Liver (tissue), 9 donors: ENCODE measurements around the gene OR51B4. TPM values are rescaled to one million over a fixed set of nuclear protein-coding genes. Genes with fewer than 3 reads are reported as not detected.

Source experiments
- DNase-seq: peaks from one replicate; pipeline ENCODE4 v3.0.0-alpha.2; 2017; ENCODE audit warnings: low spot score
- H3K27ac ChIP-seq, 2 donors: one replicate each; pipeline ENCODE4 v1.7.0; 2013; ENCODE audit warnings: inconsistent platforms in 2 of 2, low read length in 2 of 2, control low read depth in 1 of 2, low read depth in 1 of 2, mild to moderate bottlenecking in 1 of 2
- H3K27me3 ChIP-seq, 4 donors: one replicate each; pipeline versions ENCODE4 v1.6.1 to v1.7.0; 2013; ENCODE audit warnings: low read length in 3 of 4, inconsistent platforms in 1 of 4, mild to moderate bottlenecking in 1 of 4, moderate library complexity in 1 of 4; ENCODE audit not compliant: control insufficient read depth in 4 of 4, insufficient read depth in 4 of 4
- H3K36me3 ChIP-seq, 4 donors: one replicate each; pipeline versions ENCODE4 v1.6.1 to v1.7.0; 2013; ENCODE audit warnings: low read length in 3 of 4, mild to moderate bottlenecking in 3 of 4, low read depth in 1 of 4, moderate library complexity in 1 of 4; ENCODE audit not compliant: control insufficient read depth in 4 of 4, insufficient read depth in 3 of 4
- H3K4me1 ChIP-seq, 4 donors: one replicate each; pipeline versions ENCODE4 v1.6.1 to v1.7.0; 2013; ENCODE audit warnings: low read length in 3 of 4, mild to moderate bottlenecking in 3 of 4, moderate library complexity in 1 of 4; ENCODE audit not compliant: control insufficient read depth in 4 of 4, insufficient read depth in 4 of 4
- H3K4me3 ChIP-seq, 3 donors: one replicate each; pipeline versions ENCODE4 v1.6.1 to v1.7.0; 2013; ENCODE audit warnings: low read length in 3 of 3, control low read depth in 1 of 3, low read depth in 1 of 3, mild to moderate bottlenecking in 1 of 3
- H3K9ac ChIP-seq, 2 donors: one replicate each; pipeline ENCODE4 v1.7.0; 2013; ENCODE audit warnings: low read length in 2 of 2, mild to moderate bottlenecking in 2 of 2, moderate library complexity in 2 of 2, control low read depth in 1 of 2, low read depth in 1 of 2
- H3K9me3 ChIP-seq, 4 donors: one replicate each; pipeline versions ENCODE4 v1.6.1 to v1.7.0; 2013; ENCODE audit warnings: low read length in 3 of 4; ENCODE audit not compliant: control insufficient read depth in 4 of 4
- EGR1 ChIP-seq, 2 donors: IDR thresholded peaks; 2 replicates each; pipeline ENCODE4 v1.6.1; 2016 to 2018; ENCODE audit warnings: antibody characterized with exemption in 2 of 2, low read depth in 2 of 2
- FOXA1 ChIP-seq: IDR thresholded peaks from 2 replicates; pipeline ENCODE4 v1.6.1; 2016; ENCODE audit warnings: antibody characterized with exemption
- FOXA2 ChIP-seq: IDR thresholded peaks from 2 replicates; pipeline ENCODE4 v1.6.1; 2016; ENCODE audit warnings: antibody characterized with exemption
- GABPA ChIP-seq, 2 donors: IDR thresholded peaks in 1 of 2; conservative IDR thresholded peaks in 1 of 2; 2 replicates each; pipeline ENCODE4 v1.6.1; 2016; ENCODE audit warnings: antibody characterized with exemption in 2 of 2, mild to moderate bottlenecking in 1 of 2, moderate library complexity in 1 of 2
- HNF4A ChIP-seq, 2 donors: conservative IDR thresholded peaks; 2 replicates each; pipeline ENCODE4 v1.6.1; 2016; ENCODE audit warnings: antibody characterized with exemption in 2 of 2, mild to moderate bottlenecking in 2 of 2
- HNF4G ChIP-seq: IDR thresholded peaks from 2 replicates; pipeline ENCODE4 v1.6.1; 2016; ENCODE audit warnings: antibody characterized with exemption
- JUND ChIP-seq, 2 donors: IDR thresholded peaks; 2 replicates each; pipeline ENCODE4 v1.6.1; 2016; ENCODE audit warnings: antibody characterized with exemption in 2 of 2
- NR2F2 ChIP-seq: IDR thresholded peaks from 2 replicates; pipeline ENCODE4 v1.6.1; 2016; ENCODE audit warnings: antibody characterized with exemption
- RAD21 ChIP-seq, 2 donors: IDR thresholded peaks; 2 replicates each; pipeline ENCODE4 v1.6.1; 2016; ENCODE audit warnings: antibody characterized with exemption in 2 of 2, mild to moderate bottlenecking in 2 of 2
- RXRA ChIP-seq, 2 donors: IDR thresholded peaks; 2 replicates each; pipeline ENCODE4 v1.6.1; 2017 to 2018; ENCODE audit warnings: antibody characterized with exemption in 2 of 2, mild to moderate bottlenecking in 1 of 2
- SP1 ChIP-seq: IDR thresholded peaks from 2 replicates; pipeline ENCODE4 v1.6.1; 2018; ENCODE audit warnings: antibody characterized with exemption, mild to moderate bottlenecking
- TAF1 ChIP-seq: conservative IDR thresholded peaks from 2 replicates; pipeline ENCODE4 v1.6.1; 2016; ENCODE audit warnings: antibody characterized with exemption, mild to moderate bottlenecking
- YY1 ChIP-seq: IDR thresholded peaks from 2 replicates; pipeline ENCODE4 v1.6.1; 2016; ENCODE audit warnings: antibody characterized with exemption, mild to moderate bottlenecking
- WGBS: extraction: QIAGEN DNeasy Blood & Tissue Kit; methylation state at CpG from one replicate; pipeline ENCODE4 v1.1.7; 2013; 5-methylcytosine and 5-hydroxymethylcytosine counted together
- polyA plus RNA-seq, 2 donors: library from polyadenylated mRNA; stranded (reverse) in 1 of 2; unstranded in 1 of 2; fragments of 200-250 nt in 1 of 2; fragments of >200 nt in 1 of 2; fragmentation: Nextera tagmentation in 1 of 2; extraction: Ambion mirVana in 1 of 2; gene quantifications; one replicate each; pipeline versions ENCODE4 v1.2.1 to v1.2.3, GENCODE V29; 2013 to 2015
- total RNA-seq, 2 donors: library from RNA; depleted of rRNA; stranded (reverse); fragments of >200 nt; gene quantifications; one replicate each; pipeline ENCODE4 v1.2.3, GENCODE V29; 2014
- TF ChIP-seq, protein P1 (sequence below): IDR thresholded peaks from 2 replicates; pipeline ENCODE4 v1.6.1; 2016; ENCODE audit warnings: antibody characterized with exemption, mild to moderate bottlenecking
- TF ChIP-seq, protein P2 (sequence below): IDR thresholded peaks from 2 replicates; pipeline ENCODE4 v1.6.1; 2016; ENCODE audit warnings: antibody characterized with exemption
- TF ChIP-seq, protein P3 (sequence below): IDR thresholded peaks from 2 replicates; pipeline ENCODE4 v1.6.1; 2016; ENCODE audit warnings: antibody characterized with exemption
- TF ChIP-seq, protein P4 (sequence below): fragments of 150-350 bp; IDR thresholded peaks from 2 replicates; pipeline ENCODE4 v1.5.1; 2017; ENCODE audit warnings: improper control_type of control experiment, low read depth, low read length; ENCODE audit not compliant: missing input control
- TF ChIP-seq, protein P5 (sequence below): IDR thresholded peaks from 2 replicates; pipeline ENCODE4 v1.6.1; 2016; ENCODE audit warnings: antibody characterized with exemption
- donor health status: healthy.
- donor health status: healthy.
- donor health status: healthy.
- donor health status: healthy.
- donor health status: healthy.

Gene OR51B4
- total and polyA plus RNA-seq, 4 donors = not detected

DNA sequence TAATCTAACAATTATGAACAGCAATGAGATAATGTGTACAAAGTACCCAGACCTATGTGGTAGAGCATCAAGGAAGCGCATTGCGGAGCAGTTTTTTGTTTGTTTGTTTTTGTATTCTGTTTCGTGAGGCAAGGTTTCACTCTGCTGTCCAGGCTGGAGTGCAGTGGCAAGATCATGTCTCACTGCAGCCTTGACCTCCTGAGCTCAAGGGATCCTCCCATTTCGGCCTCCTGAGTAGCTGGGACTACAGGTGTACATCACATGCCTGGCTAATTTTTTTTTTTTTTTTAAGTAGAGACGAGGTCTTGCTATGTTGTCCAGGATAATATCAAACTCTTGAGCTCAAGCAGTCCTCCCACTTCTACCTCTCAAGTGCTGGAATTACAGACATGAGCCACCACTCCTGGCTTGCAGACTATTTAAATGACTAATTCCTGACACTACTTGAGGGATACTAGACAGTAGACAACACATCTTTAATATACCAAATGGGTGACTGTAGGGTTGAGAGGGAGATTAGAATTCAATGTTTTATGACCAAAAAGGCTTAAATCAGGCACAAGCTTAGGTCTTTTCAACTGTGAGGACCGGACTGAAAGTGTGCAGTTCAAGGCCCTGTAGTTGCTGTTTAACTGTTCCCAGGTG is 12.7 kb downstream of the OR51B4 start:
- TF ChIP-seq HNF4A (conservative IDR thresholded peaks at IDR 0.05) = no peak
- TF ChIP-seq, protein P1, sequence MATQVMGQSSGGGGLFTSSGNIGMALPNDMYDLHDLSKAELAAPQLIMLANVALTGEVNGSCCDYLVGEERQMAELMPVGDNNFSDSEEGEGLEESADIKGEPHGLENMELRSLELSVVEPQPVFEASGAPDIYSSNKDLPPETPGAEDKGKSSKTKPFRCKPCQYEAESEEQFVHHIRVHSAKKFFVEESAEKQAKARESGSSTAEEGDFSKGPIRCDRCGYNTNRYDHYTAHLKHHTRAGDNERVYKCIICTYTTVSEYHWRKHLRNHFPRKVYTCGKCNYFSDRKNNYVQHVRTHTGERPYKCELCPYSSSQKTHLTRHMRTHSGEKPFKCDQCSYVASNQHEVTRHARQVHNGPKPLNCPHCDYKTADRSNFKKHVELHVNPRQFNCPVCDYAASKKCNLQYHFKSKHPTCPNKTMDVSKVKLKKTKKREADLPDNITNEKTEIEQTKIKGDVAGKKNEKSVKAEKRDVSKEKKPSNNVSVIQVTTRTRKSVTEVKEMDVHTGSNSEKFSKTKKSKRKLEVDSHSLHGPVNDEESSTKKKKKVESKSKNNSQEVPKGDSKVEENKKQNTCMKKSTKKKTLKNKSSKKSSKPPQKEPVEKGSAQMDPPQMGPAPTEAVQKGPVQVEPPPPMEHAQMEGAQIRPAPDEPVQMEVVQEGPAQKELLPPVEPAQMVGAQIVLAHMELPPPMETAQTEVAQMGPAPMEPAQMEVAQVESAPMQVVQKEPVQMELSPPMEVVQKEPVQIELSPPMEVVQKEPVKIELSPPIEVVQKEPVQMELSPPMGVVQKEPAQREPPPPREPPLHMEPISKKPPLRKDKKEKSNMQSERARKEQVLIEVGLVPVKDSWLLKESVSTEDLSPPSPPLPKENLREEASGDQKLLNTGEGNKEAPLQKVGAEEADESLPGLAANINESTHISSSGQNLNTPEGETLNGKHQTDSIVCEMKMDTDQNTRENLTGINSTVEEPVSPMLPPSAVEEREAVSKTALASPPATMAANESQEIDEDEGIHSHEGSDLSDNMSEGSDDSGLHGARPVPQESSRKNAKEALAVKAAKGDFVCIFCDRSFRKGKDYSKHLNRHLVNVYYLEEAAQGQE = no peak
- no peak for TF ChIP-seq JUND (IDR thresholded peaks at IDR 0.05)
- TF ChIP-seq EGR1 (IDR thresholded peaks at IDR 0.05; ENCODE audit: low read depth in 2 of 2) = no peak
- TF ChIP-seq FOXA2 = no peak
- TF ChIP-seq, protein P2, sequence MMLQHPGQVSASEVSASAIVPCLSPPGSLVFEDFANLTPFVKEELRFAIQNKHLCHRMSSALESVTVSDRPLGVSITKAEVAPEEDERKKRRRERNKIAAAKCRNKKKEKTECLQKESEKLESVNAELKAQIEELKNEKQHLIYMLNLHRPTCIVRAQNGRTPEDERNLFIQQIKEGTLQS = no peak
- no peak for TF ChIP-seq NR2F2
- TF ChIP-seq SP1 = no peak
- no peak for TF ChIP-seq HNF4G
- TF ChIP-seq, protein P3, sequence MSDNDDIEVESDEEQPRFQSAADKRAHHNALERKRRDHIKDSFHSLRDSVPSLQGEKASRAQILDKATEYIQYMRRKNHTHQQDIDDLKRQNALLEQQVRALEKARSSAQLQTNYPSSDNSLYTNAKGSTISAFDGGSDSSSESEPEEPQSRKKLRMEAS = no peak
- TF ChIP-seq, protein P4, sequence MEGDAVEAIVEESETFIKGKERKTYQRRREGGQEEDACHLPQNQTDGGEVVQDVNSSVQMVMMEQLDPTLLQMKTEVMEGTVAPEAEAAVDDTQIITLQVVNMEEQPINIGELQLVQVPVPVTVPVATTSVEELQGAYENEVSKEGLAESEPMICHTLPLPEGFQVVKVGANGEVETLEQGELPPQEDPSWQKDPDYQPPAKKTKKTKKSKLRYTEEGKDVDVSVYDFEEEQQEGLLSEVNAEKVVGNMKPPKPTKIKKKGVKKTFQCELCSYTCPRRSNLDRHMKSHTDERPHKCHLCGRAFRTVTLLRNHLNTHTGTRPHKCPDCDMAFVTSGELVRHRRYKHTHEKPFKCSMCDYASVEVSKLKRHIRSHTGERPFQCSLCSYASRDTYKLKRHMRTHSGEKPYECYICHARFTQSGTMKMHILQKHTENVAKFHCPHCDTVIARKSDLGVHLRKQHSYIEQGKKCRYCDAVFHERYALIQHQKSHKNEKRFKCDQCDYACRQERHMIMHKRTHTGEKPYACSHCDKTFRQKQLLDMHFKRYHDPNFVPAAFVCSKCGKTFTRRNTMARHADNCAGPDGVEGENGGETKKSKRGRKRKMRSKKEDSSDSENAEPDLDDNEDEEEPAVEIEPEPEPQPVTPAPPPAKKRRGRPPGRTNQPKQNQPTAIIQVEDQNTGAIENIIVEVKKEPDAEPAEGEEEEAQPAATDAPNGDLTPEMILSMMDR = no peak
- TF ChIP-seq GABPA (IDR thresholded peaks at IDR 0.05 in 1 of 2, conservative IDR thresholded peaks at IDR 0.05 in 1 of 2) = no peak
- no peak for TF ChIP-seq YY1
- TF ChIP-seq RXRA (IDR thresholded peaks at IDR 0.05) = no peak
- TF ChIP-seq RAD21 (IDR thresholded peaks at IDR 0.05) = no peak
- TF ChIP-seq, protein P5, sequence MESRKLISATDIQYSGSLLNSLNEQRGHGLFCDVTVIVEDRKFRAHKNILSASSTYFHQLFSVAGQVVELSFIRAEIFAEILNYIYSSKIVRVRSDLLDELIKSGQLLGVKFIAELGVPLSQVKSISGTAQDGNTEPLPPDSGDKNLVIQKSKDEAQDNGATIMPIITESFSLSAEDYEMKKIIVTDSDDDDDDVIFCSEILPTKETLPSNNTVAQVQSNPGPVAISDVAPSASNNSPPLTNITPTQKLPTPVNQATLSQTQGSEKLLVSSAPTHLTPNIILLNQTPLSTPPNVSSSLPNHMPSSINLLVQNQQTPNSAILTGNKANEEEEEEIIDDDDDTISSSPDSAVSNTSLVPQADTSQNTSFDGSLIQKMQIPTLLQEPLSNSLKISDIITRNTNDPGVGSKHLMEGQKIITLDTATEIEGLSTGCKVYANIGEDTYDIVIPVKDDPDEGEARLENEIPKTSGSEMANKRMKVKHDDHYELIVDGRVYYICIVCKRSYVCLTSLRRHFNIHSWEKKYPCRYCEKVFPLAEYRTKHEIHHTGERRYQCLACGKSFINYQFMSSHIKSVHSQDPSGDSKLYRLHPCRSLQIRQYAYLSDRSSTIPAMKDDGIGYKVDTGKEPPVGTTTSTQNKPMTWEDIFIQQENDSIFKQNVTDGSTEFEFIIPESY = no peak
- TF ChIP-seq FOXA1 = no peak
- no peak for TF ChIP-seq TAF1
- 83% methylated on average over 6 of the region's 6 CpGs for WGBS
- no peak overlapping the region for H3K27ac ChIP-seq
- H3K9me3 ChIP-seq = no peaks in the 10 kb centered on the region
- no peaks in the 10 kb centered on the region for H3K27me3 ChIP-seq
- no peak overlapping the region for H3K4me3 ChIP-seq
- no peak overlapping the region for H3K9ac ChIP-seq
- H3K36me3 ChIP-seq = no peaks in the 10 kb centered on the region
- no peak for DNase-seq
- no peaks in the 10 kb centered on the region for H3K4me1 ChIP-seq
